ENCODE measurements around the gene LHFPL2.

Gene LHFPL2

DNA sequence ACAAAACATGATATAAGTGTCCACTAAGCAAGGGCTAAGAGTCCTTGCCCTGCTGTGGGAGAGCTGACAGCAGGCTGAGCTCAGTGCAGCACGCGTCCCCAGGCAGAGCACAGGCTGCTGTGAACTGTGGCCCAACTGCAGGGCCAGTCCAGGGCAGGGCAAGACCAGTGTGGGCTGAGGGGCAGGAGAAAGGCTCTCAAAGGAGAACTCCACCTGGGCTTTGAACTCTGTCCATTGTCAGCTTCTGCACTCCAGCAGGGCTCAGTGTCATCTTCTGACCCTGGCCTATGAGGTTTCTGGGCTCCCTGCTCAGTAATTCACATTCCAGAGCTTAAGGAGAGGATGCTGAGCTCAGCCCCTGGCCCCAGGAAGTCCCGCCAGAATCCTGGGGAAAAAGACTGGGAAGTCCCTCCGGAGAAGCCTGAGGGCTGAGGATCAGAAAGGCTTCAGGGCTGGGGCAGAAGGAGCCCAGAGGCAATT, 37.4 kb downstream of the LHFPL2 start:
- H3K4me3 ChIP-seq (ENCODE audit: low read depth, low read length), result no peak overlapping the region
- TF ChIP-seq MYC (IDR thresholded peaks at IDR 0.05; ENCODE audit: low read depth, low read length) (no peak), POLR2A (IDR thresholded peaks at IDR 0.05; ENCODE audit: extremely low read depth, insufficient read length) (no peak)
- TF ChIP-seq, protein P1, sequence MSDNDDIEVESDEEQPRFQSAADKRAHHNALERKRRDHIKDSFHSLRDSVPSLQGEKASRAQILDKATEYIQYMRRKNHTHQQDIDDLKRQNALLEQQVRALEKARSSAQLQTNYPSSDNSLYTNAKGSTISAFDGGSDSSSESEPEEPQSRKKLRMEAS (IDR thresholded peaks at IDR 0.05; ENCODE audit: low read depth, low read length), result no peak
- TF ChIP-seq, protein P2, sequence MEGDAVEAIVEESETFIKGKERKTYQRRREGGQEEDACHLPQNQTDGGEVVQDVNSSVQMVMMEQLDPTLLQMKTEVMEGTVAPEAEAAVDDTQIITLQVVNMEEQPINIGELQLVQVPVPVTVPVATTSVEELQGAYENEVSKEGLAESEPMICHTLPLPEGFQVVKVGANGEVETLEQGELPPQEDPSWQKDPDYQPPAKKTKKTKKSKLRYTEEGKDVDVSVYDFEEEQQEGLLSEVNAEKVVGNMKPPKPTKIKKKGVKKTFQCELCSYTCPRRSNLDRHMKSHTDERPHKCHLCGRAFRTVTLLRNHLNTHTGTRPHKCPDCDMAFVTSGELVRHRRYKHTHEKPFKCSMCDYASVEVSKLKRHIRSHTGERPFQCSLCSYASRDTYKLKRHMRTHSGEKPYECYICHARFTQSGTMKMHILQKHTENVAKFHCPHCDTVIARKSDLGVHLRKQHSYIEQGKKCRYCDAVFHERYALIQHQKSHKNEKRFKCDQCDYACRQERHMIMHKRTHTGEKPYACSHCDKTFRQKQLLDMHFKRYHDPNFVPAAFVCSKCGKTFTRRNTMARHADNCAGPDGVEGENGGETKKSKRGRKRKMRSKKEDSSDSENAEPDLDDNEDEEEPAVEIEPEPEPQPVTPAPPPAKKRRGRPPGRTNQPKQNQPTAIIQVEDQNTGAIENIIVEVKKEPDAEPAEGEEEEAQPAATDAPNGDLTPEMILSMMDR (IDR thresholded peaks at IDR 0.05; ENCODE audit: low read depth, low read length), result no peak
- no peak for DNase-seq (ENCODE audit: low read depth)

DNA sequence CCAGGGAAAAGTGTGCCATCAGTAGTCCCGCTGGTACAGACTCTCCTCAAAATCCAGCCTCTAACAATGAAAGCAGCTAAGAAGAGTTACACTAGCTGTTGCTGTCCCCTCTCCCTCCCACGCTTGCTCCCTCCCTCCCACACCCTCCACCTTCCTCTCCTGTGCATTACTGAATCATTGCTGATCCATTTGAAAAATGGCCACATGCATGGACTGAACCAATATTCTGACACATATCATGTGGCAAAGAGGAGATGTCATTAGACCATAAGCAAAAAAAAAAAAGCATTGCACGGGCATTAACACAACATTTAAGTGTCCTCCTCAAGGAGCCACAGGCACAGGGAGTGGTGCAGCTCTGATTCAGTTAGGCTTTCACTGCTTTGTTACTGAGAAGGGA, 37.9 kb downstream of the LHFPL2 start:
- TF ChIP-seq, protein P1 (IDR thresholded peaks at IDR 0.05; ENCODE audit: low read depth, low read length), result no peak
- TF ChIP-seq POLR2A (IDR thresholded peaks at IDR 0.05; ENCODE audit: extremely low read depth, insufficient read length), result no peak
- TF ChIP-seq, protein P2 (IDR thresholded peaks at IDR 0.05; ENCODE audit: low read depth, low read length), result no peak
- TF ChIP-seq MYC (IDR thresholded peaks at IDR 0.05; ENCODE audit: low read depth, low read length), result no peak
- DNase-seq (ENCODE audit: low read depth), result no peak
- H3K4me3 ChIP-seq (ENCODE audit: low read depth, low read length), result no peak overlapping the region

DNA sequence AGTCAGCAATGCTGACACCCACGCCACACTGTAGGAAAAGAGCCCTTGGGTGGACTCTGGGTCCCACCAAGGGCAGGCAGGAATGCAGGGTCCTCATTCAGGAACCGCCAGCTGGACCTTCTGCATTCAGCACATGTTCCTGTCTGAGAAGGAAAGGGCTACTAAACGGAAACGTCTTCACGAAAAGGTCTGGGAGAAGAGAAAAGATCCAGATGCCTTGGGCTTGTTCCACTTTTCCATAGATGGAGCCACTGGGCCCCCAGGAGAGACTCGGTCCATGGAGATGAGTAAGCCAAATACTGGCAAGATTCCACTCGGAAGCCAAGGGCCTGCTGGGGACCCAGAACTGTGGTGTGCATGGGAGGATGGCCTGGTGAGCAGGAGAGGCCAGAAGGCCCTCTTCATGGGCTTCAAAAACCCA, 38.4 kb downstream of the LHFPL2 start:
- DNase-seq (ENCODE audit: low read depth), result no peak
- no peak overlapping the region for H3K4me3 ChIP-seq (ENCODE audit: low read depth, low read length)
- TF ChIP-seq POLR2A (IDR thresholded peaks at IDR 0.05; ENCODE audit: extremely low read depth, insufficient read length) (no peak), MYC (IDR thresholded peaks at IDR 0.05; ENCODE audit: low read depth, low read length) (no peak)
- TF ChIP-seq, protein P1 (IDR thresholded peaks at IDR 0.05; ENCODE audit: low read depth, low read length), result no peak
- TF ChIP-seq, protein P2 (IDR thresholded peaks at IDR 0.05; ENCODE audit: low read depth, low read length), result no peak

DNA sequence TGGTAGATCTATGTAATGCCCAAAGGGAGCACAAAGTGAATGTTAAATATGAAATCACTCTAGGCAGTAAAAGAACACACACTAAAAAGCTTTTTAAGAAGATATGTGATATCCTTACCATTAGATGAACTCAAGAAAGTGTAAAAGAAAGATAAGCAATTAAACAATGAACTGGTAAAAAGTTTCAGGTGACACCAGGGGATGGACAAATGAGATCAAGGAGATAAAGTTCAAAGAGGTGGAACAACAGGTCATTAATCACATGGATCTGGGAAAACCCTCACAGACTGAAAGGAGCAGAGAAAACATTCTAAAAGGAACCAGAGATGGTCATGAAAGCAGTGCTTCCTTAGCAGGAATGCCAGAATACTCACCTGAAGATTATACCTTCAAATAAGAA, 40.7 kb downstream of the LHFPL2 start:
- DNase-seq (ENCODE audit: low read depth), result no peak
- TF ChIP-seq, protein P1 (IDR thresholded peaks at IDR 0.05; ENCODE audit: low read depth, low read length), result no peak
- TF ChIP-seq MYC (IDR thresholded peaks at IDR 0.05; ENCODE audit: low read depth, low read length), result no peak
- TF ChIP-seq, protein P2 (IDR thresholded peaks at IDR 0.05; ENCODE audit: low read depth, low read length), result no peak
- no peak for TF ChIP-seq POLR2A (IDR thresholded peaks at IDR 0.05; ENCODE audit: extremely low read depth, insufficient read length)
- no peak overlapping the region for H3K4me3 ChIP-seq (ENCODE audit: low read depth, low read length)

DNA sequence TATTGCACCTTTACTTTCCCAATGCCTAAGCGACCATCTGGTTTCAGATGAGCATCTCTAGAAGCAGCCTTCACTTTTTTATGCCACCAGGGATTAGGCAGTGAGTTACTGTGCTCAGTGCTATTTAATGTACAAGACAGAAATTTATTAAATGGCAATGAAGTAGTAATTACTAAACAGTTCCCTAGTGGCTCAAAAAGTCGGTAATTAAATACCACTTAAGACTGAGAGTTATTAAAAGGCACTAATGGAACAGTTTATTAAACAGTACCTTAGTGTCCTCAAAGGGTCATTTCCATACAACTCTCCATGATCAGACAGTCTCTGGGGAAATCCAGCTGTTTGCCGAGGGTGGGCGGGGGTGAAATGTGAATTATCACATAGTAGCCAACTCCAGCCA, 42.3 kb downstream of the LHFPL2 start:
- no peak for DNase-seq (ENCODE audit: low read depth)
- H3K4me3 ChIP-seq (ENCODE audit: low read depth, low read length), result no peak overlapping the region
- no peak for TF ChIP-seq POLR2A (IDR thresholded peaks at IDR 0.05; ENCODE audit: extremely low read depth, insufficient read length)
- TF ChIP-seq MYC (IDR thresholded peaks at IDR 0.05; ENCODE audit: low read depth, low read length), result no peak
- TF ChIP-seq, protein P2 (IDR thresholded peaks at IDR 0.05; ENCODE audit: low read depth, low read length), result no peak
- TF ChIP-seq, protein P1 (IDR thresholded peaks at IDR 0.05; ENCODE audit: low read depth, low read length), result no peak
